Calu3 (cell line): Measurements from ENCODE around the gene HDAC7. TPM values are rescaled to one million over a fixed set of nuclear protein-coding genes. Genes with fewer than 3 reads are reported as not detected.

ENCODE experiments used
- BruUV-seq: library from RNA; stranded (reverse); fragments of 400-500 nt; replicated peaks from 2 replicates; lab custom pipeline; 2021; lab: Mats Ljungman, UMichigan
- CTCF ChIA-PET: fragments of 300-600 bp; sonication (Branson Sonifier 250); formaldehyde crosslinking; loops from one replicate; lab custom pipeline; 2022; ENCODE audit warnings: antibody characterized with exemption; lab: Charles Lee
- DNase-seq: peaks from one replicate; pipeline ENCODE4 v3.0.0; 2022
- H3K27ac Mint-ChIP-seq: one replicate; pipeline ENCODE4 v1.8.0; 2022; ENCODE audit warnings: mixed read lengths; ENCODE audit not compliant: unreplicated experiment
- H3K27me3 Mint-ChIP-seq: one replicate; pipeline ENCODE4 v1.8.0; 2022; ENCODE audit warnings: mixed read lengths; ENCODE audit not compliant: unreplicated experiment
- H3K36me3 Mint-ChIP-seq: one replicate; pipeline ENCODE4 v1.8.0; 2022; ENCODE audit warnings: mild to moderate bottlenecking, moderate library complexity, mixed read lengths; ENCODE audit not compliant: insufficient read depth, unreplicated experiment
- H3K4me1 Mint-ChIP-seq: one replicate; pipeline ENCODE4 v1.8.0; 2022; ENCODE audit warnings: mild to moderate bottlenecking, low read depth, mixed read lengths; ENCODE audit not compliant: unreplicated experiment
- H3K4me3 Mint-ChIP-seq: one replicate; pipeline ENCODE4 v1.8.0; 2022; ENCODE audit warnings: mild to moderate bottlenecking, low read depth, moderate library complexity, mixed read lengths; ENCODE audit not compliant: unreplicated experiment
- H3K9me3 Mint-ChIP-seq: one replicate; pipeline ENCODE4 v1.8.0; 2022; ENCODE audit warnings: low read depth, mixed read lengths; ENCODE audit not compliant: unreplicated experiment
- intact Hi-C: fragments of 100-400 bp; cut with micrococcal nuclease; formaldehyde crosslinking; loops from one replicate; pipeline ENCODE4 v1.10.0; 2022; ENCODE audit not compliant: unreplicated experiment
- total RNA-seq: library from RNA; stranded (reverse); gene quantifications from 2 replicates; pipeline ENCODE4 v1.2.3, GENCODE V29; 2022
- TF ChIP-seq, protein P1 (sequence below): fragments of 200-600 bp; IDR thresholded peaks from one replicate; pipeline ENCODE4 v1.8.0; 2022; ENCODE audit warnings: antibody characterized with exemption; ENCODE audit not compliant: unreplicated experiment

The HDAC7 gene
- total RNA-seq, 1 experiment from 2014 or later: 41.8 TPM

GRCh38 chr12:47750916-47751470, 68.7 kb downstream of the HDAC7 start:
- Mint-ChIP-seq H3K9me3 (no peaks in the 10 kb centered on the region), H3K36me3 (peaks cover 11% of the 10 kb centered on the region), H3K27me3 (no peaks in the 10 kb centered on the region), H3K4me1 (peaks cover 36% of the 10 kb centered on the region), H3K4me3 (no peak overlapping the region), H3K27ac (no peak overlapping the region)
- TF ChIP-seq, protein P1, sequence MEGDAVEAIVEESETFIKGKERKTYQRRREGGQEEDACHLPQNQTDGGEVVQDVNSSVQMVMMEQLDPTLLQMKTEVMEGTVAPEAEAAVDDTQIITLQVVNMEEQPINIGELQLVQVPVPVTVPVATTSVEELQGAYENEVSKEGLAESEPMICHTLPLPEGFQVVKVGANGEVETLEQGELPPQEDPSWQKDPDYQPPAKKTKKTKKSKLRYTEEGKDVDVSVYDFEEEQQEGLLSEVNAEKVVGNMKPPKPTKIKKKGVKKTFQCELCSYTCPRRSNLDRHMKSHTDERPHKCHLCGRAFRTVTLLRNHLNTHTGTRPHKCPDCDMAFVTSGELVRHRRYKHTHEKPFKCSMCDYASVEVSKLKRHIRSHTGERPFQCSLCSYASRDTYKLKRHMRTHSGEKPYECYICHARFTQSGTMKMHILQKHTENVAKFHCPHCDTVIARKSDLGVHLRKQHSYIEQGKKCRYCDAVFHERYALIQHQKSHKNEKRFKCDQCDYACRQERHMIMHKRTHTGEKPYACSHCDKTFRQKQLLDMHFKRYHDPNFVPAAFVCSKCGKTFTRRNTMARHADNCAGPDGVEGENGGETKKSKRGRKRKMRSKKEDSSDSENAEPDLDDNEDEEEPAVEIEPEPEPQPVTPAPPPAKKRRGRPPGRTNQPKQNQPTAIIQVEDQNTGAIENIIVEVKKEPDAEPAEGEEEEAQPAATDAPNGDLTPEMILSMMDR: no peak
- CTCF ChIA-PET: no interaction called here
- DNase-seq: no peak
- intact Hi-C loops: no loop called here
- BruUV-seq: no TSS peak

GRCh38 chr12:47750229-47750798, 69.4 kb downstream of the HDAC7 start:
- Mint-ChIP-seq H3K27me3 (no peaks in the 10 kb centered on the region), H3K36me3 (peaks cover 8% of the 10 kb centered on the region), H3K4me1 (peaks cover 30% of the 10 kb centered on the region), H3K27ac (no peak overlapping the region), H3K9me3 (no peaks in the 10 kb centered on the region), H3K4me3 (no peak overlapping the region)
- intact Hi-C loops: no loop called here
- CTCF ChIA-PET: no interaction called here
- TF ChIP-seq, protein P1: no peak
- BruUV-seq: no TSS peak
- no peak for DNase-seq

DNA sequence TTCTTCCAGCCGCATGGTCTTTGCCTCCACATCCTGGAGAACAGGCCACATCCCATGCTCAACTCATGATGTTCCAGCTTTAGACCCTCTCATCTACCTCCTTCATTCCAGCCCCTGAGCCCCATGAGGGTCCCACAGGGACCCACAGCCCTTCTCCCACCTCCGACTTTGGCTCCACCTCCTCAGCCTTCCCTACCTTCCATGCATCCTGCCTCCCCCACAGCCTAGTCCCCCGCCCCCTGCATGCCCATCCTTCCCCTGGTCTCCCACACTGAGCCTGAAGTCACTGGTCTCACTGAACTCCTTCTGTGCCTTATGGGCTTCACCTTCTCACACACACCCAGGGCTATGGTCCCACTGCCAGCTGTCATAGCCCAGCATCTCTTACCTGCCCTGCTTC, 70.8 kb downstream of the HDAC7 start:
- peaks cover 27% of the 10 kb centered on the region for H3K4me1 Mint-ChIP-seq
- H3K27ac Mint-ChIP-seq: no peak overlapping the region
- CTCF ChIA-PET: no interaction called here
- BruUV-seq: no TSS peak
- DNase-seq: no peak
- peaks cover 8% of the 10 kb centered on the region for H3K36me3 Mint-ChIP-seq
- intact Hi-C loops: no loop called here
- no peaks in the 10 kb centered on the region for H3K9me3 Mint-ChIP-seq
- no peak overlapping the region for H3K4me3 Mint-ChIP-seq
- TF ChIP-seq, protein P1: no peak
- H3K27me3 Mint-ChIP-seq: no peaks in the 10 kb centered on the region

DNA sequence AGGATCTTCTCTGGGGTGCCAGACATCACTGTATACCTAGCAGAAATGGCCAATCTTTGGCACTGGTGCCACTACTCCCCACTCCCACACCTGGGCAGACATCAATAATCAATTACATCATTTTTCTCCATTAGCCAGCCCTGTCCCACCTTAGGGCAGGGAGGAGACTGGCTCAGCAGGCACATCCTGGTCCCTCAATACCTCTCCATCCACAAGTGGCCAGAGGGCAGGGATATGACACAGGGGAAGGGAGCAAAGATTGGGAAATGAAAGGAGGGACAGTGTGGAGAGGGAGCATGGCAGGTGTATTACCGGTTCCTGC, 71.2 kb downstream of the HDAC7 start:
- no peak for DNase-seq
- no peak overlapping the region for H3K27ac Mint-ChIP-seq
- no peak overlapping the region for H3K4me3 Mint-ChIP-seq
- peaks cover 4% of the 10 kb centered on the region for H3K36me3 Mint-ChIP-seq
- intact Hi-C loops: no loop called here
- BruUV-seq: no TSS peak
- H3K27me3 Mint-ChIP-seq: no peaks in the 10 kb centered on the region
- H3K4me1 Mint-ChIP-seq: peaks cover 27% of the 10 kb centered on the region
- CTCF ChIA-PET: no interaction called here
- no peaks in the 10 kb centered on the region for H3K9me3 Mint-ChIP-seq
- TF ChIP-seq, protein P1: no peak
